Germinal center (tissue), 1 donor: ENCODE measurements around the gene NRAP.

Source experiments
- DNase-seq: peaks from one replicate; pipeline ENCODE4 v3.0.0; 2012; ENCODE audit warnings: mixed read lengths, low spot score

The NRAP gene, protein sequence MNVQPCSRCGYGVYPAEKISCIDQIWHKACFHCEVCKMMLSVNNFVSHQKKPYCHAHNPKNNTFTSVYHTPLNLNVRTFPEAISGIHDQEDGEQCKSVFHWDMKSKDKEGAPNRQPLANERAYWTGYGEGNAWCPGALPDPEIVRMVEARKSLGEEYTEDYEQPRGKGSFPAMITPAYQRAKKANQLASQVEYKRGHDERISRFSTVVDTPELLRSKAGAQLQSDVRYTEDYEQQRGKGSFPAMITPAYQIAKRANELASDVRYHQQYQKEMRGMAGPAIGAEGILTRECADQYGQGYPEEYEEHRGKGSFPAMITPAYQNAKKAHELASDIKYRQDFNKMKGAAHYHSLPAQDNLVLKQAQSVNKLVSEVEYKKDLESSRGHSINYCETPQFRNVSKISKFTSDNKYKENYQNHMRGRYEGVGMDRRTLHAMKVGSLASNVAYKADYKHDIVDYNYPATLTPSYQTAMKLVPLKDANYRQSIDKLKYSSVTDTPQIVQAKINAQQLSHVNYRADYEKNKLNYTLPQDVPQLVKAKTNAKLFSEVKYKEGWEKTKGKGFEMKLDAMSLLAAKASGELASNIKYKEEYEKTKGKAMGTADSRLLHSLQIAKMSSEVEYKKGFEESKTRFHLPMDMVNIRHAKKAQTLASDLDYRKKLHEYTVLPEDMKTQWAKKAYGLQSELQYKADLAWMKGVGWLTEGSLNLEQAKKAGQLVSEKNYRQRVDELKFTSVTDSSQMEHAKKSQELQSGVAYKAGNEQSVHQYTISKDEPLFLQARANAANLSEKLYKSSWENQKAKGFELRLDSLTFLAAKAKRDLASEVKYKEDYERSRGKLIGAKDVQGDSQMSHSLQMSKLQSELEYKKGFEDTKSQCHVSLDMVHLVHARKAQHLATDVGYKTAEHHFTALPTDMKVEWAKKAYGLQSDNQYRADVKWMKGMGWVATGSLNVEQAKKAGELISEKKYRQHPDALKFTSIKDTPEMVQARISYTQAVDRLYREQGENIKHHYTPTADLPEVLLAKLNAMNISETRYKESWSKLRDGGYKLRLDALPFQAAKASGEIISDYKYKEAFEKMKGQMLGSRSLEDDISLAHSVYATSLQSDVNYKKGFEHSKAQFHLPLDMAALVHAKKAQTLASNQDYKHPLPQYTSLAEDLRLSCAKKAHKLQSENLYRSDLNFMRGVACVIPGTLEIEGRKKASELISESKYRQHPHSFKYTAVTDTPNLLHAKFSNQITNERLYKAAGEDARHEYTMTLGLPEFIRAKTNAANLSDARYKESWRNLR (N-terminal part only)

GRCh38 chr10:113663908-113664307 is at the start of gene NRAP:
TSS of gene NRAP (minus strand) at chr10:113664041. CDS start at chr10:113663882, 159 bp downstream.
- DNase-seq, result no peak

GRCh38 chr10:113713640-113713982 is 49.8 kb upstream of the NRAP start:
- DNase-seq, result no peak

DNA sequence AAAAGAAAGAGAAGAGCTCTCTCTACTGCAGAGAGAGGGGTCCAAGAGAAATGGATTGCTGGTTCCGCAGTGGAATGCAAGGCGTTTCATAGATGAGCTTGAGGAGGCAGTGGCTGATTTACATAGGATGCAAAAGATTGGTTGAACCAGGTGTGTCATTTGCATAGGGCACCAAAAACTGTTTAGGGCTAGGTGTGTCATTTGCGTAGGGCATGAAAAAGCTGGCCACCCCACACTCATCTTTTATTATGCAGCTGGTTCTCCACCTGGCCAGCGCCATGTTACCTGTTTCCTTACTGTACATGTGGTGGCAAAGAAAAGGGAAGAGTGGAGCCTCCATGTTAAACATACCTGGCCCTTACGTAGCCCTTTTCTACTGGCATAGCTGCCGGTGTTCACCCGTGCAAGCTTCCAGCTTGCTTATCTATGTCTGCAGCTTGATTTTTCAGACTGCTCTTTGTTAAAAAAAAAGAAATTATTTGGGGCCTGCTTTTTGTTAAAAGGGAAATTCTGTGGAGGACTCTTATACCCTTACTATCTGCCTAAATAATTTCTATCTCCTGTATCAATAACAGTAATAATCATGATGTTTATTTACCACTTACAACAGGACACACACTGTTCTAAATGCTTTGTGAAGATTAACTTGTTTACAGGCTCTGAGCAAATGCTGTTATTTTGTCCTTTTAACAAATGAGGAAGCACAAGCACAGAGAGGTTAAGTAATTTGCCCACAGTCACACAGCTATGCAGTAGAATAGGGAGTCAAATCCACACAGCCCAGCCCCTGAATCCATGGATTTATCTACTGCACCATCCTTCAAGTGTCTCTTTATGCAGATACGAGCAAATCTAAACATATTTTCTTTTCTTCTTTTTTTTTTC is 49.2 kb upstream of the NRAP start:
- DNase-seq, result no peak

DNA sequence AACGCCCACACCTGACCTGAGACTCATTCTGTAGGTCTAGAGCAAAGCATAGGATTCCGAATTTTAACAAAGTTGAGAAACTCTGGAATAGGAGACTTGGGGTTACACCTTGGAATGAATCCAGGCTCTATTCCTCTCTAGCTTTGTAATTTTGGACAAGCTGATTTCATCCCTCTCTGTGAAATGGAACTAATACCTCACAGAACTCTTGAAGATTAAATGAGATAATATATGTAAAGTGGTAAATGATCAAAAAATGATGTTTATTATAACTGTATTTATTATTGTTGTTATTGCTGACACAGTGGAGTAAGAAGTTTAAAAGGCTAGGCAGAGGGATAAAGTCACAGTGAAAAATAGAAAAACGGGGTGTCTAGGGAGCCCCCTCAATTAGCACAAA is 48.2 kb upstream of the NRAP start:
- DNase-seq, result no peak

GRCh38 chr10:113711142-113711541 is 47.3 kb upstream of the NRAP start:
- DNase-seq, result no peak

GRCh38 chr10:113709221-113709838 is 45.5 kb upstream of the NRAP start:
- no peak for DNase-seq

DNA sequence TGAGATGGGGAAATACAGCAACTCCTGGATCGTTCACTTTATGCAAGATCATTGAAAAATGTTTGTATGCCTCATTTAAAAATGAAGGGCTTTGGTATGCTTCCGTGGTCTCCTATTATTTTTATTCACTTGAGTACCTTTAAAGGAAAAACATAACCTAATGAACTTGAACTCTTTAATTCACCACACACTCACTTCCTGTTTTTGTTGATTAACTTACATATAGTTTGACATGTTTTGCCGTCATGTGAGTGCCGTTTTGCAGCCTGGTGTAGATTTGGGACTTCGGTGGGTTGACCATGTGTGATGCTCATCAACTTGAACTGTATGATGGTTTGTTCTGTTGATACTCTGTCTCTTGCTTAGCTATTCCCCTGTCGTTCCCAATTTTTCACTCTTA is 44.8 kb upstream of the NRAP start:
- DNase-seq, result no peak

DNA sequence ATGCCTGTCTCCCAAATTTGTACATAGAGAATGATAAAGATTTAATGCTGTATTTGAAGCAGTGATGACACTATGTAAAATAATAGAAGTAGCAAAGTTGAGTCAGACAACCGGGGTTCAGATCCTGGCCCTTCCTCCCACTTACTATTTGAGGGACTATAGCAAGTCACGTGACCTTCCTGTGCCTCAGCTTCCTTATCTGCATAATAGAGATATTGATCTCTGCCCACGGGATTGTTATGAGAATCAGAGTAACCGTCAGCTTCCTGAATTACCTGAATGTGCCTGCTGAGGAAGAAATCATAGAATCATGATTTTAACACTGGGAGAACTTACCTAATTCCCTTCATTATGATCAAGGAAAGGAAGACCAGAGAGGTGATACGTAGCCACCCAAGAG is 42.8 kb upstream of the NRAP start:
- no peak for DNase-seq

DNA sequence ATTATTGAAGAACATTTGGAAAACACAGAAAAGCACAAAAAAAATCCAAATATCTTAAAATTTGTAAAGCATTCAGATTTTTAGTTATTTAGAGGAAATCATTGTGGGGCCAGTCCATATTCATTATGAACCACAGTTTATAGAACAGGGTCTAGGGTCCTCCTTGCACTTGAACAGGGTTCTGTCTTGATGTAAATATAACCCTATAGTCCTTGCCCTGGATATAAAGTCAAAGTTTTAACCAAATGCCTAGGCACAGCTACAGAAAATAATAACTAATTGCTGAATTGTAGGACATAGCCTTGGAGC is 41.5 kb upstream of the NRAP start:
- no peak for DNase-seq

GRCh38 chr10:113704637-113705343 is 40.9 kb upstream of the NRAP start:
- no peak for DNase-seq

DNA sequence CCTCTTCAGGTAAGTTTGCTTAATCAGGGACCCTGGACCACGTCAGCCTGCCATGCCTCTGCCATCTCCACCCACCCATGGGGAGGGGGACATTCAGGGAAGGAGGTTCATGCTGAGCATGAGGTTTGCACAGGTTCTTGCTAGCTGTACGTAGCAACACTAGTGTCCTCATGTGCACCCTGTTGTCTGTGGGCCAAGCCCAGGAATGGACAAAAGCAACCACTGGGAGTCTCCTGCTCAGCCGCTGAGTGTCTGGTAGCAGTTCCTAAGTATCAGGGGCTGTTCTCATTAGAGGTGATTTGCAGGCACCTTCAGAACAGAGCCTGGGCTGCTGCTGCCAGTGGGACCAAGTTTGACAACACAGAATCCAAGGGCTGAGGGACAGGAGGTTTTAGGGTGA is 33.8 kb upstream of the NRAP start:
- no peak for DNase-seq

- no peak for DNase-seq
These were observed 31.9 kb upstream of the NRAP start for GRCh38 chr10:113695691-113696090.

GRCh38 chr10:113693348-113693747 is 29.5 kb upstream of the NRAP start:
- DNase-seq, result no peak

- DNase-seq, result no peak
These were observed 28.4 kb upstream of the NRAP start for GRCh38 chr10:113692271-113692670.

DNA sequence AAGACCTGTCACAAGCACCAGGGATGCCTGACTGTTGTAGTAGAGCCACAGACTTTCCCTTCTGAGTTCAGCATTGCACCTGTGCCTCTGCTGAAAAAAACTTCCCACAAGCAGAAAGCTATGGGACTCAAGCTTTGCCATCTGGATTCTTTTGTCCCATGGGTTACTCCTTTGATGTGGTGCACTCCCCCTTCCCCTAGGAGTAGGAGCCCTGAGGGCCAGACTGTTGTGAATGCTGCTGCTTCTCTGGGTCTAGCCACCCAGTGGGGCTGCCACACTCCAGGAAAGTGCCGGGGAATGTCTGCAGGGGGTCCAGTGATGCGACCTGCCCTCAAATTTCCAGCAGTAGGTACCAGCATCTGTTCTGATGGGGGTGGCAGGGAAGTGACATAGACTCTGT is 27.5 kb upstream of the NRAP start:
- no peak for DNase-seq

GRCh38 chr10:113690749-113691148 is 26.9 kb upstream of the NRAP start:
- DNase-seq, result no peak

GRCh38 chr10:113689574-113689973 is 25.7 kb upstream of the NRAP start:
- no peak for DNase-seq

- no peak for DNase-seq
These were observed 25.2 kb upstream of the NRAP start for GRCh38 chr10:113689057-113689456.

GRCh38 chr10:113687037-113687436 is 23.2 kb upstream of the NRAP start:
- no peak for DNase-seq

DNA sequence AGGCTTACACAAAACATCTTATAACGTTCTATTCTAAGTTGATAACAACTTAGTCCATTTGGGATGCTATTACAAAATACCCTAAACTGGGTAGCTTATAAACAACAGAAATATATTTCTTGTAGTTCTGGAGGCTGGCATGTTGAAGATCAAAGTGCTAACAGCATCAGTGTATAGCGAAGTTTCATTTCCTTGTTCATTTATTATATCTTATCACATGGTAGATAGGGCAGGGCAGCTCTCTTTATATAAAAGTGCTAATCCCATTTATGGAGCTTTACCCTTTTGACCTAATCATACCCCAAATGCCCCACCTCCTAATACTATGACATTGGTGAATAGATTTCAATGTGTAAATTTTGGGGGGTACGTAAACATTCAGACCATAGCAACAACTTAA is 22.2 kb upstream of the NRAP start:
- DNase-seq, result no peak

DNA sequence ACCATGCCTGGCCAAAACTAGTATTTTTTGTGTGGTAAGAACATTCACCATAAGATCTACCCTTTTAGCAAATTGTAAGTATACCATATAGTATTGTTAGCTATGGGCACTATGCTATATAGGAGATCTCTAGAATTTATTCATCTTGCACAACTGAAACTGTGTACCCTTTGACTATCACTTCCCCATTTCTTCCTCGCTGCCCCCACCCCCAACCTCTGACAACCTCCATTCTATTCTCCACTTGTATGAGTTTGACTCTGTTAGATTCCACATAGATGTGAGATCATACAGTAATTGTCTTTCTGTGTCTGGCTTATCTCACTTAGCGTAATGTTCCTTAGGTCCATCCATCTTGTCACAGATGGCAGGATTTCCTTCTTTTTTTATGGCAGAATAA is 19.5 kb upstream of the NRAP start:
- DNase-seq, result no peak
